ENCODE data around the gene RXFP1.

- TF ChIP-seq POLR2AphosphoS5 (IDR thresholded peaks at IDR 0.05; ENCODE audit: borderline replicate concordance, low read depth, low read length) (no peak), EZH2 (IDR thresholded peaks at IDR 0.05) (no peak), FOXP2 (optimal IDR thresholded peaks at IDR 0.05; ENCODE audit: control extremely low read depth, extremely low read length, insufficient read depth) (no peak)
Observed at GRCh38 chr4:158644760-158645159, 123.1 kb downstream of the RXFP1 start.
